ENCODE results near the gene CBR4.

The CBR4 gene

GRCh38 chr4:169032883-169033645, 23.0 kb upstream of the CBR4 start:
- no peak for DNase-seq

- no peak for DNase-seq
Measured at GRCh38 chr4:169032194-169032593, 22.1 kb upstream of the CBR4 start.

- DNase-seq: no peak
Measured at GRCh38 chr4:169031392-169031791, 21.3 kb upstream of the CBR4 start.

- no peak for DNase-seq
Measured at GRCh38 chr4:169030562-169030982, 20.5 kb upstream of the CBR4 start.

GRCh38 chr4:169029947-169030346, 19.9 kb upstream of the CBR4 start:
- no peak for DNase-seq

- no peak for DNase-seq
Measured at GRCh38 chr4:169027663-169028062, 17.6 kb upstream of the CBR4 start.

- DNase-seq: no peak
Measured at GRCh38 chr4:169025184-169025583, 15.1 kb upstream of the CBR4 start.

GRCh38 chr4:169024762-169025161, 14.7 kb upstream of the CBR4 start:
- peak; percentile 12 for DNase-seq

GRCh38 chr4:169018406-169018805, 8.4 kb upstream of the CBR4 start:
- DNase-seq: no peak

GRCh38 chr4:169017971-169018370, 7.9 kb upstream of the CBR4 start:
- DNase-seq: no peak

- no peak for DNase-seq
Measured at GRCh38 chr4:169015186-169015623, 5.2 kb upstream of the CBR4 start.

- DNase-seq: no peak
Measured at GRCh38 chr4:169014586-169014985, 4.5 kb upstream of the CBR4 start.

- no peak for DNase-seq
Measured at GRCh38 chr4:169013396-169013795, 3.3 kb upstream of the CBR4 start.

- no peak for DNase-seq
Measured at GRCh38 chr4:169012049-169012448, 2.0 kb upstream of the CBR4 start.

- DNase-seq: no peak
Measured at GRCh38 chr4:169009286-169010124, 550 bp downstream of the CBR4 start.

GRCh38 chr4:169005453-169006099, 4.5 kb downstream of the CBR4 start:
- no peak for DNase-seq

GRCh38 chr4:169000315-169000714, 9.7 kb downstream of the CBR4 start:
- DNase-seq: no peak

GRCh38 chr4:168999809-169000208, 10.2 kb downstream of the CBR4 start:
- no peak for DNase-seq

GRCh38 chr4:168998596-168998995, 11.5 kb downstream of the CBR4 start:
- DNase-seq: no peak

GRCh38 chr4:168995537-168996295, 14.3 kb downstream of the CBR4 start:
- no peak for DNase-seq

- no peak for DNase-seq
Measured at GRCh38 chr4:168994958-168995357, 15.1 kb downstream of the CBR4 start.

- no peak for DNase-seq
Measured at GRCh38 chr4:168993714-168994510, 16.1 kb downstream of the CBR4 start.

All from NCI-H1694 (cell line).